Measurements from ENCODE around the gene PRICKLE2. TPM values are rescaled to one million over a fixed set of nuclear protein-coding genes. Genes with fewer than 3 reads are reported as not detected.

PRICKLE2 gene
- total RNA-seq, 6 experiments from 2014 or later = 2.4 to 4.4 (median 3.3) TPM

GRCh38 chr3:64226730-64227129, 1.5 kb upstream of the PRICKLE2 start:
- intact Hi-C loops (cut with DNase I) = no loop called here
- DNase-seq = no peak
- no peak for ATAC-seq
- Histone ChIP-seq H3K4me3 (no peak overlapping the region), H3K4me1 (no peaks in the 10 kb centered on the region), H3K27me3 (no peaks in the 10 kb centered on the region), H3K9me3 (no peaks in the 10 kb centered on the region), H3K27ac (no peak overlapping the region), H3K36me3 (no peaks in the 10 kb centered on the region)
- 90% methylated on average over 3 of the region's 3 CpGs for WGBS (ENCODE audit: insufficient coverage, low coverage, low lambda C conversion rate, missing lambda C conversion rate)
- TF ChIP-seq POLR2A (IDR thresholded peaks at IDR 0.05) = no peak
- no peak for TF ChIP-seq CTCF (IDR thresholded peaks at IDR 0.05)

GRCh38 chr3:64225695-64226499, 631 bp upstream of the PRICKLE2 start:
- Histone ChIP-seq H3K27me3 (no peaks in the 10 kb centered on the region), H3K4me1 (no peaks in the 10 kb centered on the region), H3K36me3 (no peaks in the 10 kb centered on the region), H3K4me3 (no peak overlapping the region), H3K27ac (peak overlapping the region; percentile 14 to 57 (median 52)), H3K9me3 (no peaks in the 10 kb centered on the region)
- DNase-seq (no peak), ATAC-seq (no peak)
- whole genome bisulfite sequencing (ENCODE audit: insufficient coverage, low coverage, low lambda C conversion rate, missing lambda C conversion rate) = 49% methylated on average over 7 of the region's 7 CpGs
- intact Hi-C loops (cut with DNase I) = no loop called here
- TF ChIP-seq POLR2A (IDR thresholded peaks at IDR 0.05) (no peak), CTCF (IDR thresholded peaks at IDR 0.05) (no peak)

- ATAC-seq = peak in 3 of 4 donors; percentile 12 to 43 (median 19)
- intact Hi-C loops (cut with DNase I) = no loop called here
- WGBS (ENCODE audit: insufficient coverage, low coverage, low lambda C conversion rate, missing lambda C conversion rate) = 67% methylated on average over 8 of the region's 9 CpGs
- Histone ChIP-seq H3K27ac (peak overlapping the region in 2 of 3 donors; percentile 16 to 57), H3K9me3 (no peaks in the 10 kb centered on the region), H3K36me3 (no peaks in the 10 kb centered on the region), H3K4me3 (no peak overlapping the region), H3K4me1 (no peaks in the 10 kb centered on the region), H3K27me3 (no peaks in the 10 kb centered on the region)
- TF ChIP-seq POLR2A (IDR thresholded peaks at IDR 0.05) (no peak), CTCF (IDR thresholded peaks at IDR 0.05) (no peak)
- no peak for DNase-seq
Observed at GRCh38 chr3:64223791-64224745, 1.2 kb downstream of the PRICKLE2 start.

- H3K4me1 ChIP-seq = no peaks in the 10 kb centered on the region
- no peaks in the 10 kb centered on the region for H3K9me3 ChIP-seq
- no peaks in the 10 kb centered on the region for H3K36me3 ChIP-seq
- no peak overlapping the region for H3K27ac ChIP-seq
- DNase-seq = no peak
- H3K27me3 ChIP-seq = no peaks in the 10 kb centered on the region
- ATAC-seq = no peak
- TF ChIP-seq CTCF (IDR thresholded peaks at IDR 0.05) = no peak
- no peak for TF ChIP-seq POLR2A (IDR thresholded peaks at IDR 0.05)
- intact Hi-C loops (cut with DNase I) = no loop called here
- H3K4me3 ChIP-seq = no peak overlapping the region
- WGBS (ENCODE audit: insufficient coverage, low coverage, low lambda C conversion rate, missing lambda C conversion rate) = 72% methylated on average over 3 of the region's 3 CpGs
Observed at GRCh38 chr3:64222501-64223111, 2.7 kb downstream of the PRICKLE2 start.

Measured in right lobe of liver (tissue), 6 donors.